OCI-LY7 (cell line): ENCODE results near the gene PLEKHH3. TPM values are rescaled to one million over a fixed set of nuclear protein-coding genes. Genes with fewer than 3 reads are reported as not detected.
"Not testable (repeated sequence)": the region's sequence is repeated elsewhere in the genome, so short reads cannot be mapped to it uniquely, and the experiment has no call there.

Experiments used
- BruUV-seq: library from RNA; stranded (reverse); fragments of 400-500 nt; replicated peaks from 2 replicates; lab custom pipeline; 2021; lab: Mats Ljungman, UMichigan
- CTCF ChIA-PET: fragments of 300-600 bp; sonication (Branson Sonifier 250); formaldehyde crosslinking; loops from one replicate; lab custom pipeline; 2022; ENCODE audit warnings: antibody characterized with exemption; ENCODE audit not compliant: unreplicated experiment; lab: Charles Lee
- POLR2A ChIA-PET: fragments of 300-600 bp; sonication (Branson Sonifier 250); formaldehyde crosslinking; loops from one replicate; lab custom pipeline; 2022; ENCODE audit warnings: antibody characterized with exemption; lab: Charles Lee
- DNase-seq: peaks from one replicate; pipeline ENCODE4 v3.0.0-alpha.2; 2015; ENCODE audit warnings: low spot score
- H2AFZ ChIP-seq: fragments of 200-600 bp; sonication (generic), shearing (Covaris generic); 2 replicates; pipeline ENCODE4 v1.6.1; 2014; ENCODE audit warnings: mild to moderate bottlenecking, antibody characterized with exemption, low read length, moderate library complexity
- H3K27ac ChIP-seq: fragments of 200-600 bp; sonication (generic); 2 replicates; pipeline ENCODE4 v1.5.1; 2014; ENCODE audit warnings: mixed run types, low read depth, mild to moderate bottlenecking, moderate library complexity, low read length, inconsistent platforms; ENCODE audit not compliant: poor library complexity, severe bottlenecking
- H3K36me3 ChIP-seq: fragments of 200-600 bp; sonication (generic); 2 replicates; pipeline ENCODE4 v1.6.1; 2014; ENCODE audit warnings: mild to moderate bottlenecking, antibody characterized with exemption, low read length, moderate library complexity, mixed read lengths; ENCODE audit not compliant: insufficient read depth
- H3K4me1 ChIP-seq: fragments of 200-600 bp; sonication (generic); 2 replicates; pipeline ENCODE4 v1.5.1; 2014; ENCODE audit warnings: mild to moderate bottlenecking, low read length; ENCODE audit not compliant: insufficient read depth, poor library complexity, severe bottlenecking
- H3K4me2 ChIP-seq: fragments of 200-600 bp; sonication (generic); 2 replicates; pipeline ENCODE4 v1.6.1; 2014; ENCODE audit warnings: mild to moderate bottlenecking, low read length
- H3K4me3 ChIP-seq: fragments of 200-600 bp; sonication (generic); 2 replicates; pipeline ENCODE4 v1.5.1; 2014; ENCODE audit warnings: mild to moderate bottlenecking, low read depth, low read length; ENCODE audit not compliant: poor library complexity, severe bottlenecking
- H3K79me2 ChIP-seq: fragments of 200-600 bp; sonication (generic); 2 replicates; pipeline ENCODE4 v1.6.1; 2016; ENCODE audit warnings: low read depth, mild to moderate bottlenecking, low read length, moderate library complexity, mixed read lengths; ENCODE audit not compliant: insufficient read depth
- H3K9me2 ChIP-seq: fragments of 200-600 bp; sonication (generic); 2 replicates; pipeline ENCODE4 v1.6.1; 2016; ENCODE audit warnings: mild to moderate bottlenecking, low read length, mixed read lengths; ENCODE audit not compliant: insufficient read depth
- H3K9me3 ChIP-seq: fragments of 200-600 bp; sonication (generic); 2 replicates; pipeline ENCODE4 v1.6.1; 2014; ENCODE audit warnings: mild to moderate bottlenecking, mixed run types, low read length, mixed read lengths
- H4K20me1 ChIP-seq: fragments of 200-600 bp; sonication (generic); 2 replicates; pipeline ENCODE4 v1.6.1; 2014; ENCODE audit warnings: mild to moderate bottlenecking, antibody characterized with exemption, low read length, moderate library complexity, mixed read lengths; ENCODE audit not compliant: insufficient read depth
- CTCF ChIP-seq: fragments of 200-600 bp; sonication (generic); conservative IDR thresholded peaks from 2 replicates; pipeline ENCODE4 v1.5.1; 2014; ENCODE audit warnings: mild to moderate bottlenecking, antibody characterized with exemption, low read length, moderate library complexity, mixed read lengths
- EZH2phosphoT487 ChIP-seq: fragments of 200-600 bp; sonication (generic); IDR thresholded peaks from 2 replicates; pipeline ENCODE4 v1.6.1; 2018; ENCODE audit warnings: low read depth, borderline replicate concordance, mild to moderate bottlenecking, mixed run types, antibody characterized with exemption, low read length, moderate library complexity, mixed read lengths
- intact Hi-C: fragments of 100-400 bp; cut with micrococcal nuclease; formaldehyde crosslinking; loops from one replicate; pipeline ENCODE4 v1.10.0; 2022; ENCODE audit not compliant: unreplicated experiment
- total RNA-seq, 2 experiments: library from RNA; depleted of rRNA in 1 of 2; stranded (reverse); fragments of >200 nt in 1 of 2; shearing (Covaris generic) in 1 of 2; gene quantifications; 2 replicates each; pipeline ENCODE4 v1.2.3, GENCODE V29; 2014 to 2022

The PLEKHH3 gene
- total RNA-seq, 2 experiments from 2014 or later = 24.4 to 47.5 TPM

- TSS peak; percentile 70 for BruUV-seq
- H3K4me2 ChIP-seq = peak overlapping the region; percentile 35
- peaks cover 17% of the 10 kb centered on the region for H3K4me1 ChIP-seq
- intact Hi-C loops = no loop called here
- H3K9me3 ChIP-seq = peaks cover 5% of the 10 kb centered on the region; the same call in 1 of the 2 replicates
- H3K36me3 ChIP-seq = no peaks in the 10 kb centered on the region
- TF ChIP-seq EZH2phosphoT487 (no peak), CTCF (no peak)
- H3K27ac ChIP-seq = no peak overlapping the region
- no peak overlapping the region for H2AFZ ChIP-seq
- H4K20me1 ChIP-seq = no peaks in the 10 kb centered on the region
- no peaks in the 10 kb centered on the region for H3K79me2 ChIP-seq
- no peaks in the 10 kb centered on the region for H3K9me2 ChIP-seq
- CTCF ChIA-PET = interaction anchor here (0.5 kb wide), 1 partner anchor 323 kb away, joined by 3 read pairs; no protein-coding TSS in a partner anchor
- POLR2A ChIA-PET = interaction anchor here (0.6 to 1.5 kb wide), 3 partner anchors 14 to 62 kb away, joined by 3 to 4 read pairs (median 3); no protein-coding TSS in a partner anchor
- no peak for DNase-seq
- no peak overlapping the region for H3K4me3 ChIP-seq
Observed at GRCh38 chr17:42660692-42661345, 16.0 kb downstream of the PLEKHH3 start.

GRCh38 chr17:42659932-42660274 is 16.9 kb downstream of the PLEKHH3 start:
- H3K9me2 ChIP-seq, H3K79me2 ChIP-seq, CTCF ChIA-PET, H3K36me3 ChIP-seq, BruUV-seq, H3K27ac ChIP-seq, H4K20me1 ChIP-seq, H2AFZ ChIP-seq, H3K9me3 ChIP-seq, DNase-seq: not testable (repeated sequence)
- intact Hi-C loops = loop anchor here (2.0 to 5.0 kb wide), 2 partner anchors 15 to 43 kb away; no protein-coding TSS in a partner anchor
- peak overlapping the region; percentile 96 for H3K4me2 ChIP-seq
- POLR2A ChIA-PET = interaction anchor here (1.4 kb wide), 1 partner anchor 17 kb away, joined by 7 read pairs; the partner anchor contains the start of gene PLEKHH3
- H3K4me3 ChIP-seq = peak overlapping the region; percentile 70
- peaks cover 17% of the 10 kb centered on the region for H3K4me1 ChIP-seq

- Histone ChIP-seq H2AFZ (peak within 1 kb of the TSS; percentile 92), H3K9me2 (no peaks in the 10 kb centered on the region), H3K4me3 (peak within 1 kb of the TSS; percentile 70), H3K4me1 (peaks cover 17% of the 10 kb centered on the region), H3K36me3 (no peaks in the 10 kb centered on the region), H3K79me2 (no peaks in the 10 kb centered on the region), H3K9me3 (peaks cover 5% of the 10 kb centered on the region; the same call in 1 of the 2 replicates), H3K4me2 (peak within 1 kb of the TSS; percentile 96), H4K20me1 (no peaks in the 10 kb centered on the region), H3K27ac (no peak within 1 kb of the TSS)
- ChIA-PET POLR2A (interaction anchor here (1.0 to 1.4 kb wide), 5 partner anchors 18 to 51 kb away, joined by 3 to 7 read pairs (median 4); partner anchors contain the start of genes PLEKHH3, RETREG3 and TUBG1), CTCF (no interaction called here)
- TF ChIP-seq CTCF (no peak), EZH2phosphoT487 (no peak)
- no TSS peak for BruUV-seq
- DNase-seq = peak; percentile 88
- intact Hi-C loops = loop anchor here (2.0 to 5.0 kb wide), 2 partner anchors 15 to 42 kb away; no protein-coding TSS in a partner anchor
Observed at GRCh38 chr17:42659079-42659931, 17.5 kb downstream of the PLEKHH3 start, which contains the start of gene TUBG2. TSS of gene TUBG2 (plus strand) at chr17:42659284. CDS start at chr17:42659504, 220 bp downstream.
